HCT116 (cell line): Measurements from ENCODE around the gene ALKBH8. TPM values are rescaled to one million over a fixed set of nuclear protein-coding genes. Genes with fewer than 3 reads are reported as not detected.

ENCODE experiments used
- ATAC-seq: fragments of 200-7000 bp; cut with Tn5 transposase; 2 replicates; pipeline ENCODE4 v1.9.1; 2020; ENCODE audit warnings: mild to moderate bottlenecking, moderate library complexity
- BruUV-seq: library from RNA; stranded (reverse); fragments of 400-500 nt; replicated peaks from 2 replicates; lab custom pipeline; 2021; lab: Mats Ljungman, UMichigan
- CTCF ChIA-PET: fragments of 300-600 bp; sonication (Branson Sonifier 250); formaldehyde crosslinking; loops from one replicate; lab custom pipeline; 2021; ENCODE audit warnings: antibody characterized with exemption; lab: Charles Lee
- POLR2A ChIA-PET: fragments of 300-600, 350-600 bp; sonication (Branson Sonifier 250); formaldehyde crosslinking; loops from one replicate; lab custom pipeline; 2021; ENCODE audit warnings: antibody characterized with exemption; lab: Charles Lee
- RAD21 ChIA-PET, 2 experiments: fragments of 300-600 bp; sonication (Branson Sonifier 250); formaldehyde crosslinking; loops; one replicate each; lab custom pipeline; 2023; ENCODE audit warnings: low total read pairs in 2 of 2; ENCODE audit not compliant: uncharacterized antibody in 2 of 2, unreplicated experiment in 2 of 2, low non-redundant PET in 1 of 2; lab: Charles Lee
- DNase-seq: peaks from one replicate; pipeline ENCODE4 v3.0.0-alpha.2; 2010; ENCODE audit warnings: low read depth, low spot score
- H2AFZ ChIP-seq: fragments of 200-600 bp; shearing (Covaris generic), sonication (generic); 2 replicates; pipeline ENCODE4 v1.6.1; 2017; ENCODE audit warnings: low read depth, mixed run types, mixed read lengths, antibody characterized with exemption, low read length; ENCODE audit not compliant: poor library complexity, severe bottlenecking
- H3K27ac ChIP-seq: 2 replicates; pipeline ENCODE4 v1.5.1; 2012; ENCODE audit warnings: low read depth, low read length
- H3K27me3 ChIP-seq: fragments of 200-600 bp; sonication (generic); 2 replicates; pipeline ENCODE4 v1.6.1; 2016; ENCODE audit warnings: mixed run types, low read length, mixed read lengths; ENCODE audit not compliant: insufficient read depth
- H3K36me3 ChIP-seq, 2 experiments: fragments of 200-500 bp in 1 of 2; fragments of 200-600 bp in 1 of 2; sonication (Bioruptor generic) in 1 of 2; sonication (generic) in 1 of 2; 2 replicates each; pipeline versions ENCODE4 v1.5.1 to v1.6.1; 2014 to 2016; ENCODE audit warnings: low read length in 2 of 2, inconsistent platforms in 1 of 2, mixed read lengths in 1 of 2, mixed run types in 1 of 2; ENCODE audit not compliant: insufficient read depth in 2 of 2, control insufficient read depth in 1 of 2
- H3K4me1 ChIP-seq, 2 experiments: fragments of 200-600 bp in 1 of 2; sonication (generic) in 1 of 2; 2 replicates each; pipeline versions ENCODE4 v1.5.1 to v1.6.1; 2012 to 2017; ENCODE audit warnings: low read length in 2 of 2, inconsistent platforms in 1 of 2, mild to moderate bottlenecking in 1 of 2, mixed read lengths in 1 of 2, mixed run types in 1 of 2, moderate library complexity in 1 of 2; ENCODE audit not compliant: insufficient read depth in 2 of 2, control insufficient read depth in 1 of 2
- H3K4me2 ChIP-seq: fragments of 200-600 bp; sonication (generic); 2 replicates; pipeline ENCODE4 v1.6.1; 2017; ENCODE audit warnings: mixed run types, low read length, mixed read lengths
- H3K4me3 ChIP-seq, 2 experiments: fragments of 200-600 bp in 1 of 2; sonication (generic) in 1 of 2; replicated peaks in 1 of 2; 2 replicates each; pipeline ENCODE4 v1.5.1; 2011 to 2016; ENCODE audit warnings: low read length in 2 of 2, control low read depth in 1 of 2, low read depth in 1 of 2, mild to moderate bottlenecking in 1 of 2, mixed read lengths in 1 of 2, mixed run types in 1 of 2
- H3K79me2 ChIP-seq: fragments of 200-600 bp; sonication (generic); 2 replicates; pipeline ENCODE4 v1.6.1; 2017; ENCODE audit warnings: mild to moderate bottlenecking, mixed run types, low read length, moderate library complexity, mixed read lengths; ENCODE audit not compliant: insufficient read depth
- H3K9ac ChIP-seq: fragments of 200-600 bp; sonication (generic); 2 replicates; pipeline ENCODE4 v1.6.1; 2016; ENCODE audit warnings: low read length, mixed read lengths
- H3K9me2 ChIP-seq: fragments of 200-600 bp; sonication (generic), shearing (Covaris generic); 2 replicates; pipeline ENCODE4 v1.6.1; 2017; ENCODE audit warnings: mixed run types, mild to moderate bottlenecking, moderate library complexity; ENCODE audit not compliant: insufficient read depth
- H3K9me3 ChIP-seq, 2 experiments: fragments of 200-500 bp in 1 of 2; fragments of 200-600 bp in 1 of 2; sonication (Bioruptor generic) in 1 of 2; sonication (generic) in 1 of 2; 2 replicates each; pipeline ENCODE4 v1.6.1; 2014 to 2017; ENCODE audit warnings: low read length in 2 of 2, mixed read lengths in 2 of 2, inconsistent platforms in 1 of 2, low read depth in 1 of 2, mild to moderate bottlenecking in 1 of 2, mixed run types in 1 of 2, moderate library complexity in 1 of 2; ENCODE audit not compliant: control insufficient read depth in 1 of 2, insufficient read depth in 1 of 2
- H4K20me1 ChIP-seq: fragments of 200-600 bp; sonication (generic), shearing (Covaris generic); 2 replicates; pipeline ENCODE4 v1.6.1; 2017; ENCODE audit warnings: mixed run types, mild to moderate bottlenecking, moderate library complexity; ENCODE audit not compliant: insufficient read depth
- CEBPB ChIP-seq: IDR thresholded peaks from 2 replicates; pipeline ENCODE4 v1.6.1; 2012; ENCODE audit warnings: low read depth
- CTCF ChIP-seq, 3 experiments: fragments of 200-600 bp in 1 of 3; sonication (generic) in 1 of 3; IDR thresholded peaks in 2 of 3; conservative IDR thresholded peaks in 1 of 3; 2 replicates each; pipeline ENCODE4 v1.5.1; 2012 to 2017; ENCODE audit warnings: low read depth in 2 of 3, low read length in 2 of 3, antibody characterized with exemption in 1 of 3, borderline replicate concordance in 1 of 3, control low read depth in 1 of 3, mild to moderate bottlenecking in 1 of 3, mixed read lengths in 1 of 3, mixed run types in 1 of 3, moderate library complexity in 1 of 3; ENCODE audit not compliant: insufficient read depth in 1 of 3
- EGR1 ChIP-seq: IDR thresholded peaks from 2 replicates; pipeline ENCODE4 v1.6.1; 2012; ENCODE audit warnings: low read depth
- FOSL1 ChIP-seq: IDR thresholded peaks from 2 replicates; pipeline ENCODE4 v1.6.1; 2012; ENCODE audit warnings: low read depth
- RAD21 ChIP-seq: IDR thresholded peaks from 2 replicates; pipeline ENCODE4 v1.6.1; 2012; ENCODE audit warnings: low read depth, mild to moderate bottlenecking
- YY1 ChIP-seq: IDR thresholded peaks from 2 replicates; pipeline ENCODE4 v1.6.1; 2011; ENCODE audit warnings: low read length, low read depth, moderate library complexity, mild to moderate bottlenecking; ENCODE audit not compliant: insufficient replicate concordance; ENCODE audit errors: extremely low read depth
- intact Hi-C: fragments of 100-400 bp; cut with micrococcal nuclease; formaldehyde crosslinking; loops from 2 replicates; pipeline ENCODE4 v1.10.0; 2022
- total RNA-seq: library from RNA; stranded (reverse); gene quantifications from one replicate; pipeline ENCODE4 v1.2.1, GENCODE V29; 2021; ENCODE audit not compliant: unreplicated experiment

Gene ALKBH8
- total RNA-seq, 1 experiment from 2014 or later: 11.6 TPM

DNA sequence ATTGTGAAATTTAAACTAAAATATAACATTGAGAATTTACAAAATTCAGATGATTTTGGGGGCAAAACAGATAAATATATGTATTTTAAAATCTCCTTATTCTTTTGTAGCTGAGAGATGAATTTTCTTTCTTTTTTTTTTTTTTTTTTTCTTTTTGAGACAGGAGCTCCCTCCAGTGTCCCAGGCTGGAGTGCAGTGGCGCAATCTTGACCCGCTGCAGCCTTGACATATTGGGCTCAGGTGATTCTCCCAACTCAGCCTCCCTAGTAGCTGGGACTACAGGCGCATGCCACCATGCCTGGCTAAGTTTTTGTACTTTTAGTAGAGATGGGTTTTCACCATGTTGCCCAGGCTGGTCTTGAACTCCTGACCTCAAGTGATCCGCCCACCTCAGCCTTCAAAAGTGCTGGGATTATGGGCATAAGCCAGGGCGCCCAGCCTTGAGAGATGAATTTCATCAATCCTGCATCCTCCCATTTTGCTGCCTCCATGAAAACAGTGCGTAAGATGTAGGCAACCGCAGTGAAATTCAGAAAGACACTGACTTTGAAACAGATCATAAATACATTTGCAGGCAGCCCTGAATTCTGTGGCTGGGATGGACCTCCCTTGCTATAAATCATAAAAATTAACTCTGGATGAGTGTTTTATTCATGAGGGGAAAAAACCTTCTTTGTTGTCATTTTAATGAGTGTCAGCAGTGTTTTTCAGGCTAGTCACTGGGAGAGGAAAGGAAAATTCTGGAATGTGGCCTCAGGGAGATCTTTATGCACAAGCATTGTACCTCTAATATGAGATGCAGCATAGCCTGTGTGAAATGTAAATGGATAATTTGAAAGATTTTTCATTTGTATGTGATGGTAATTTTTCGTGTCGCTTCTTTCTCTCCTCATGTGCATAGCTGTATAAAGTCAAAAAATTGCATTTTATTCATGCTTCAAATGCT lies 39.8 kb upstream of the ALKBH8 start:
- Histone ChIP-seq H2AFZ (no peak overlapping the region), H3K27me3 (no peaks in the 10 kb centered on the region), H3K4me2 (no peak overlapping the region), H3K79me2 (no peaks in the 10 kb centered on the region), H3K27ac (no peak overlapping the region), H3K9me2 (no peaks in the 10 kb centered on the region), H3K36me3 (no peaks in the 10 kb centered on the region), H3K9me3 (no peaks in the 10 kb centered on the region), H4K20me1 (no peaks in the 10 kb centered on the region), H3K4me1 (no peaks in the 10 kb centered on the region), H3K4me3 (no peak overlapping the region), H3K9ac (no peak overlapping the region)
- intact Hi-C loops: no loop called here
- no peak for ATAC-seq
- ChIA-PET CTCF (interaction anchor here (0.7 kb wide), 1 partner anchor 42 kb away, joined by 6 read pairs; no protein-coding TSS in a partner anchor), RAD21 (no interaction called here), POLR2A (no interaction called here)
- no peak for TF ChIP-seq YY1
- peak in 1 of 3 experiments; percentile 9; a peak in 1 of 6 replicates for TF ChIP-seq CTCF (IDR thresholded peaks at IDR 0.05 in 2 of 3, conservative IDR thresholded peaks at IDR 0.05 in 1 of 3; ENCODE audit: borderline replicate concordance in 1 of 3, insufficient read depth in 1 of 3, low read depth in 2 of 3, low read length in 2 of 3)
- TF ChIP-seq RAD21: peak; percentile 30; the same call in 1 of the 2 replicates
- no peak for TF ChIP-seq FOSL1
- no peak for TF ChIP-seq EGR1
- peak; percentile 28; the same call in 1 of the 2 replicates for TF ChIP-seq CEBPB
- no peak for DNase-seq
- no TSS peak for BruUV-seq
